H1 (cell line): ENCODE results near the gene LYVE1. TPM values are rescaled to one million over a fixed set of nuclear protein-coding genes. Genes with fewer than 3 reads are reported as not detected.

Experiments used
- CTCF ChIA-PET: fragments of 300-600 bp; sonication (Branson Sonifier 250); formaldehyde crosslinking; loops from one replicate; lab custom pipeline; 2021; ENCODE audit not compliant: partially characterized antibody; lab: Charles Lee
- POLR2A ChIA-PET: fragments of 300-600 bp; sonication (Branson Sonifier 250); formaldehyde crosslinking; loops from one replicate; lab custom pipeline; 2021; ENCODE audit warnings: inconsistent platforms; ENCODE audit not compliant: partially characterized antibody; lab: Charles Lee
- DNase-seq, 2 experiments: peaks; one replicate each; pipeline versions ENCODE4 v3.0.0 to v3.0.0-alpha.2; 2010 to 2022; ENCODE audit warnings: low spot score in 2 of 2, low read depth in 1 of 2, mixed read lengths in 1 of 2
- FAIRE-seq: peaks from 2 replicates; lab custom pipeline; 2011; peaks lifted over from hg19 to GRCh38; lab: Jason Lieb, UNC
- H2AFZ ChIP-seq: 2 replicates; pipeline ENCODE4 v1.8.1; 2012; ENCODE audit warnings: low read length, inconsistent platforms
- H2AK5ac ChIP-seq: 2 replicates; pipeline ENCODE4 v1.6.1; 2013; ENCODE audit warnings: low read depth, low read length
- H2BK120ac ChIP-seq: replicated peaks from 2 replicates; pipeline ENCODE3; 2013; ENCODE audit warnings: low read depth, low read length, inconsistent platforms
- H2BK12ac ChIP-seq: 2 replicates; pipeline ENCODE4 v1.6.1; 2013; ENCODE audit warnings: low read depth, low read length
- H2BK15ac ChIP-seq: 2 replicates; pipeline ENCODE4 v1.6.1; 2013; ENCODE audit warnings: low read length
- H2BK20ac ChIP-seq: 2 replicates; pipeline ENCODE4 v1.6.1; 2013; ENCODE audit warnings: low read length
- H2BK5ac ChIP-seq: 2 replicates; pipeline ENCODE4 v1.6.1; 2013; ENCODE audit warnings: low read depth, low read length
- H3K14ac ChIP-seq: 2 replicates; pipeline ENCODE4 v1.6.1; 2013; ENCODE audit warnings: inconsistent platforms; ENCODE audit not compliant: insufficient read length
- H3K18ac ChIP-seq: 2 replicates; pipeline ENCODE4 v1.6.1; 2013; ENCODE audit warnings: low read length; ENCODE audit errors: extremely low read depth
- H3K23ac ChIP-seq: 2 replicates; pipeline ENCODE4 v1.6.1; 2013; ENCODE audit warnings: inconsistent platforms; ENCODE audit not compliant: insufficient read length
- H3K23me2 ChIP-seq: 2 replicates; pipeline ENCODE4 v1.6.1; 2013; ENCODE audit warnings: low read depth, low read length
- H3K27ac ChIP-seq: 2 replicates; pipeline ENCODE4 v1.6.1; 2011; ENCODE audit warnings: low read depth, low read length, inconsistent platforms
- H3K27me3 ChIP-seq, 4 experiments: replicated peaks in 1 of 4; 1 replicate in 1 of 4; 2 replicates in 3 of 4; pipeline versions ENCODE4 v1.6.1 to v1.8.1; 2011 to 2013; ENCODE audit warnings: low read length in 3 of 4, mild to moderate bottlenecking in 3 of 4, inconsistent platforms in 2 of 4, mixed read lengths in 2 of 4, moderate library complexity in 1 of 4; ENCODE audit not compliant: control insufficient read depth in 3 of 4, insufficient read depth in 3 of 4; ENCODE audit errors: extremely low read depth in 1 of 4
- H3K36me3 ChIP-seq, 4 experiments: 2 replicates each; pipeline versions ENCODE4 v1.6.1 to v1.8.1; 2011 to 2013; ENCODE audit warnings: mild to moderate bottlenecking in 4 of 4, low read length in 3 of 4, moderate library complexity in 2 of 4, control low read depth in 1 of 4, inconsistent platforms in 1 of 4; ENCODE audit not compliant: insufficient read depth in 4 of 4, control insufficient read depth in 2 of 4
- H3K4ac ChIP-seq: replicated peaks from 2 replicates; pipeline ENCODE3; 2013; ENCODE audit warnings: low read length, low read depth, mixed read lengths, inconsistent platforms; ENCODE audit not compliant: insufficient read length
- H3K4me1 ChIP-seq, 4 experiments: replicated peaks in 1 of 4; 1 replicate in 1 of 4; 2 replicates in 3 of 4; pipeline versions ENCODE4 v1.6.1 to v1.8.1; 2011 to 2013; ENCODE audit warnings: low read length in 3 of 4, inconsistent platforms in 2 of 4, mixed read lengths in 1 of 4; ENCODE audit not compliant: insufficient read depth in 4 of 4, control insufficient read depth in 3 of 4
- H3K4me2 ChIP-seq, 2 experiments: 2 replicates each; pipeline versions ENCODE4 v1.6.1 to v1.8.1; 2011 to 2013; ENCODE audit warnings: low read depth in 2 of 2, low read length in 2 of 2, control low read depth in 1 of 2, inconsistent platforms in 1 of 2, mild to moderate bottlenecking in 1 of 2; ENCODE audit not compliant: insufficient read depth in 1 of 2
- H3K4me3 ChIP-seq, 4 experiments: fragments of 200-600, 300-600 bp in 1 of 4; sonication (generic), shearing (Covaris generic), sonication (Bioruptor Twin) in 1 of 4; 2 replicates each; pipeline versions ENCODE4 v1.5.1 to v1.8.1; 2011 to 2016; ENCODE audit warnings: low read length in 4 of 4, low read depth in 3 of 4, control low read depth in 2 of 4, inconsistent platforms in 2 of 4, mild to moderate bottlenecking in 2 of 4, mixed read lengths in 1 of 4, moderate library complexity in 1 of 4; ENCODE audit not compliant: insufficient read depth in 2 of 4; ENCODE audit errors: extremely low read depth in 1 of 4
- H3K56ac ChIP-seq: replicated peaks from 2 replicates; pipeline ENCODE3; 2013; ENCODE audit warnings: low read depth, mild to moderate bottlenecking, mixed read lengths, low read length, inconsistent platforms; ENCODE audit not compliant: insufficient read length
- H3K79me1 ChIP-seq: 2 replicates; pipeline ENCODE4 v1.6.1; 2013; ENCODE audit warnings: low read depth, low read length, control low read depth
- H3K79me2 ChIP-seq, 2 experiments: 2 replicates each; pipeline versions ENCODE4 v1.6.1 to v1.8.1; 2012 to 2013; ENCODE audit warnings: low read length in 2 of 2, mild to moderate bottlenecking in 2 of 2, inconsistent platforms in 1 of 2; ENCODE audit not compliant: insufficient read depth in 2 of 2, control insufficient read depth in 1 of 2
- H3K9ac ChIP-seq, 4 experiments: replicated peaks in 1 of 4; 1 replicate in 1 of 4; 2 replicates in 3 of 4; pipeline versions ENCODE4 v1.6.1 to v1.8.1; 2011 to 2013; ENCODE audit warnings: low read depth in 3 of 4, low read length in 3 of 4, control low read depth in 2 of 4, mild to moderate bottlenecking in 2 of 4, moderate library complexity in 2 of 4, inconsistent platforms in 1 of 4; ENCODE audit errors: extremely low read depth in 1 of 4
- H3K9me3 ChIP-seq, 2 experiments: 2 replicates each; pipeline versions ENCODE4 v1.6.1 to v1.8.1; 2012 to 2013; ENCODE audit warnings: mild to moderate bottlenecking in 2 of 2, moderate library complexity in 2 of 2, control low read depth in 1 of 2, inconsistent platforms in 1 of 2, low read depth in 1 of 2, low read length in 1 of 2, mixed read lengths in 1 of 2; ENCODE audit not compliant: insufficient read depth in 2 of 2
- H4K20me1 ChIP-seq, 2 experiments: replicated peaks in 1 of 2; 2 replicates each; pipeline versions ENCODE3 to v1.8.1; 2011 to 2013; ENCODE audit warnings: inconsistent platforms in 2 of 2, low read length in 2 of 2, mild to moderate bottlenecking in 1 of 2; ENCODE audit not compliant: insufficient read depth in 2 of 2, control insufficient read depth in 1 of 2
- H4K5ac ChIP-seq: 2 replicates; pipeline ENCODE4 v1.6.1; 2013; ENCODE audit warnings: low read length, low read depth, mixed read lengths, inconsistent platforms; ENCODE audit not compliant: insufficient read length
- H4K8ac ChIP-seq: 2 replicates; pipeline ENCODE4 v1.8.0; 2013; ENCODE audit warnings: mild to moderate bottlenecking, moderate library complexity, low read length, inconsistent platforms; ENCODE audit not compliant: insufficient read depth; ENCODE audit errors: extremely low read depth
- H4K91ac ChIP-seq: replicated peaks from 2 replicates; pipeline ENCODE3; 2013; ENCODE audit warnings: low read length, mixed read lengths, inconsistent platforms; ENCODE audit not compliant: insufficient read length
- ASH2L ChIP-seq: fragments of 200-600, 300-600 bp; sonication (generic); IDR thresholded peaks from one replicate; pipeline ENCODE4 v1.7.1; 2017; ENCODE audit warnings: low read length
- CTBP2 ChIP-seq: IDR thresholded peaks from 2 replicates; pipeline ENCODE4 v1.7.0; 2011; ENCODE audit warnings: borderline replicate concordance, mild to moderate bottlenecking, moderate library complexity, mixed read lengths, low read length; ENCODE audit not compliant: insufficient read depth, insufficient read length
- EP300 ChIP-seq, 2 experiments: IDR thresholded peaks; 1 replicate in 1 of 2; 2 replicates in 1 of 2; pipeline ENCODE4 v1.6.1; 2011 to 2012; ENCODE audit warnings: low read depth in 2 of 2, low read length in 2 of 2, mild to moderate bottlenecking in 2 of 2, borderline replicate concordance in 1 of 2, inconsistent platforms in 1 of 2, moderate library complexity in 1 of 2
- KDM5A ChIP-seq: fragments of 200-600 bp; IDR thresholded peaks from 2 replicates; pipeline ENCODE4 v1.7.1; 2012; ENCODE audit warnings: mild to moderate bottlenecking, low read length, inconsistent platforms, mixed read lengths
- RFX5 ChIP-seq: IDR thresholded peaks from 2 replicates; pipeline ENCODE4 v1.6.1; 2011; ENCODE audit warnings: low read depth, low read length, improper control_type of control experiment, borderline replicate concordance
- SP1 ChIP-seq: IDR thresholded peaks from 2 replicates; pipeline ENCODE4 v1.6.1; 2011; ENCODE audit warnings: low read depth, low read length
- TAF1 ChIP-seq: IDR thresholded peaks from 2 replicates; pipeline ENCODE4 v1.6.1; 2011; ENCODE audit warnings: mild to moderate bottlenecking, low read depth, low read length
- TCF12 ChIP-seq: IDR thresholded peaks from 2 replicates; pipeline ENCODE4 v1.6.1; 2011; ENCODE audit warnings: low read depth, mild to moderate bottlenecking, low read length
- WGBS, 2 experiments: shearing (Covaris generic) in 1 of 2; methylation state at CpG; one replicate each; pipeline versions ENCODE4 v1.1.6 to v1.1.7; 2013 to 2015; ENCODE audit warnings: low lambda C conversion rate in 2 of 2, mixed read lengths in 2 of 2, inconsistent platforms in 1 of 2, low coverage in 1 of 2, missing lambda C conversion rate in 1 of 2; ENCODE audit not compliant: insufficient replicate concordance in 2 of 2, insufficient coverage in 1 of 2, insufficient read length in 1 of 2; ENCODE audit errors: extremely low coverage in 1 of 2, missing lambda C conversion rate in 1 of 2; 5-methylcytosine and 5-hydroxymethylcytosine counted together
- polyA plus RNA-seq, 7 experiments: library from polyadenylated mRNA; depleted of rRNA in 3 of 7; stranded (reverse) in 5 of 7; unstranded in 2 of 7; fragments of >200 nt in 5 of 7; fragments of 200-250 nt in 2 of 7; gene quantifications; 1 replicate in 5 of 7; 2 replicates in 1 of 7; 4 replicates in 1 of 7; pipeline versions ENCODE4 v1.2.1 to v1.2.3, GENCODE V29; 2011 to 2013; ENCODE audit warnings: missing spikeins in 2 of 7, mixed read lengths in 2 of 7
- total RNA-seq: library from RNA; stranded (reverse); fragmentation: NEBNext Ultra II Directional; extraction: Animal tissue kit (Norgen Biotek cat#: 25700); gene quantifications from 2 replicates; pipeline ENCODE4 v1.2.1, GENCODE V29; 2021
- TF ChIP-seq, protein P1 (sequence below): IDR thresholded peaks from 2 replicates; pipeline ENCODE4 v1.6.1; 2012; ENCODE audit warnings: inconsistent platforms

LYVE1 gene
- total and polyA plus RNA-seq, 2 of the 8 experiments (the other 6 are each of a cell fraction or from before 2014, with no cell fraction given): 0.09 TPM; not detected in 1

DNA sequence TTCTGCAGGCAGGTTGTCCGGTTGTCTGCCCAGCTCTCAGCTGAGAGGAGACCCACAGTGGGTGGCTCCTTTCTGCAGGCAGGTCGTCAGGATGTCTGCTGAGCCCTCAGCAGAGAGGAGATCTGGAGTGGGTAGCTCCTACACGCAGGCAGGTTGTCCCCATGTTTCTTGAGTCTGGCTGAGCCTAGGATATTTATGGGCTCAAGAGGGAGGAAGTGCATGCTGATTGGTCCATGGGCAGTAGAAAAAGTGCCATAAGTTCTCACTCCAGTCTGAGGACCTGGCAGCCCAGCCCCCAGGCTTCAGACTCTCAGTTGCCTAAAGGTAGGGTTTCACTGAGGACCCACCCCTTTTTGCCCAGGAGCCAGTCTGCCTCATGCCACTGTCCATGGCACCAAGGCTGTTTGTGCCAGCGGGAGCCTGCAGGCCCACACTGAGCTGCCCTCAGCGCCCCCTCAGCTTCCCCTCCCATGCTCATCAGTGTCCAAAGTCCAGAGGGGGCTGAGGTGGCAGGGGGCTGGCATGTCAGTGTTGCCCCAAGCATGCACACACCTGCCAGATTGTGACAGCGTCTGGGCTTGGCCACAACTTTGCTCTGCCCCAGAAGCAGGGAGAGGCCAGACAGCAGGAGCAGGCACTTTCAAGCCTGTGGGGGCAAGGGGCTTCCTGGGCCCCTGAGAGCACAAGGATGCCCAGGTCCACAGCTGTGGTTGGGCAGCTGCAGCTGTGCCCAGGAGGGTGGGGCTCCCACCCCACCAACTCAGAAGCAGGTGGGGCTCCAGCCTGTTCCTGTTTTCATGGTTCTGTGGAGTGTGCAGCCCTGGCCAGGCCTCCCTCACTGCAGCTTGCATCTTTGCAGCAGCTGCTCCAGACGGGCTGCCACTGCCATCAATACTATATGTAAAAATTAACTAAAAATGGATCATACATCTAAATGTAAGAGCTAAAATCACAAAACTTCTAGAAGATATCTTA, 23.7 kb downstream of the LYVE1 start:
- Histone ChIP-seq H3K23ac (no peak overlapping the region), H3K36me3 (no peaks in the 10 kb centered on the region), H2AFZ (no peak overlapping the region), H2BK5ac (peak overlapping the region; percentile 5; the same call in 1 of the 2 replicates), H2BK15ac (no peak overlapping the region), H3K9ac (no peak overlapping the region), H3K4ac (no peak overlapping the region), H2AK5ac (no peak overlapping the region), H3K27me3 (no peaks in the 10 kb centered on the region), H3K27ac (no peak overlapping the region), H3K18ac (no peak overlapping the region), H3K79me2 (no peaks in the 10 kb centered on the region), H3K14ac (no peak overlapping the region), H3K4me1 (peaks cover 0 to 6% (median 0%) of the 10 kb centered on the region in 4 experiments; a peak in 2 of 7 replicates), H4K91ac (no peak overlapping the region), H2BK20ac (no peak overlapping the region), H4K8ac (peak overlapping the region; percentile 3; the same call in 1 of the 2 replicates), H3K23me2 (peaks cover 4% of the 10 kb centered on the region; the same call in 1 of the 2 replicates), H4K5ac (no peak overlapping the region), H2BK12ac (no peak overlapping the region), H3K9me3 (no peaks in the 10 kb centered on the region), H3K4me2 (no peak overlapping the region), H3K79me1 (no peaks in the 10 kb centered on the region), H2BK120ac (no peak overlapping the region), H4K20me1 (no peaks in the 10 kb centered on the region), H3K4me3 (no peak overlapping the region), H3K56ac (no peak overlapping the region)
- TF ChIP-seq TCF12 (no peak), ASH2L (no peak), TAF1 (no peak), EP300 (IDR thresholded peaks at IDR 0.05; ENCODE audit: borderline replicate concordance in 1 of 2, low read depth in 2 of 2, low read length in 2 of 2) (no peak), RFX5 (no peak), CTBP2 (no peak), KDM5A (no peak), SP1 (no peak)
- TF ChIP-seq, protein P1, sequence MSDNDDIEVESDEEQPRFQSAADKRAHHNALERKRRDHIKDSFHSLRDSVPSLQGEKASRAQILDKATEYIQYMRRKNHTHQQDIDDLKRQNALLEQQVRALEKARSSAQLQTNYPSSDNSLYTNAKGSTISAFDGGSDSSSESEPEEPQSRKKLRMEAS: no peak
- FAIRE-seq (no peak), DNase-seq (no peak)
- CTCF ChIA-PET: interaction anchor here (0.6 to 3.0 kb wide), 8 partner anchors 9 to 553 kb away, joined by 3 to 10 read pairs (median 4); no protein-coding TSS in a partner anchor
- POLR2A ChIA-PET: interaction anchor here (0.7 to 1.5 kb wide), 2 partner anchors 8 to 264 kb away, joined by 3 read pairs; partner anchors contain the start of gene EIF4G2
- 86% methylated on average over 7 of the region's 7 CpGs; no CpG with 5 or more reads in 1 of the 2 experiments for WGBS, 2 experiments
